NCI-H1105 treated with DMSO at 0.1 percent for 48 hours (cell line): Measurements from ENCODE around the gene KIAA0319L.
A peak's percentile ranks its signal among the peaks of the same experiment; 100 is the strongest.
"Not testable (repeated sequence)": the region's sequence is repeated elsewhere in the genome, so short reads cannot be mapped to it uniquely, and the experiment has no call there.

Source experiments
- DNase-seq: peaks from one replicate; lab custom pipeline; 2025; lab: John Stamatoyannopoulos, UW

Gene KIAA0319L

DNA sequence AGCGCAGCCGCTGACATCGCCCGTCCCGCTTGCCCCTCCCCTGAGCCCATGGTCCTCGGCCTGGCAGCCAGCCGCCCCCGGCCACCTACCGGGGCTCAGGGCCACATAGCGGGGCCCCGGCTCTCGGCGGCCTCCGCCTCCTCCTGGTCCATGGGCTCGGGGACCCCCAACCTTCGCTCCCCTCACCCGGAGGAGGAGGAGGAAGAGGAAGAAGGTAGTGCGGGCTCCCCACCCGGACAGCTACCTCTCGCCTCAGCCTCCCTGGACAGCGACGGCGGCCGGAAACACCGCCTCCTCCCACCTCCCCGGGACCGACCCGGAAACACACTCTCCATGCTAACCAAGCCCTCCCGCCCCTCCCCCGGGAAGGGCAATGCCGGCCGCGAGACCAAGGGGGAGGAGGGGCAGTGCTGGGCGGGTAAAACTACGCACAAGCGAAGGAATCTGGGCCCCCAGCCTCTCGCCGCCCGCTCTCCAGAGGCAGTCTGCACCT is at the start of gene KIAA0319L:
Gene KIAA0319L (minus strand): TSS at position 286 of the 493 bp plus-strand sequence. CDS start 2,912 bp downstream, outside the sequence.
- DNase-seq, result peak; percentile 83

GRCh38 chr1:35605867-35606182 is 48.6 kb upstream of the KIAA0319L start:
- DNase-seq, result no peak

DNA sequence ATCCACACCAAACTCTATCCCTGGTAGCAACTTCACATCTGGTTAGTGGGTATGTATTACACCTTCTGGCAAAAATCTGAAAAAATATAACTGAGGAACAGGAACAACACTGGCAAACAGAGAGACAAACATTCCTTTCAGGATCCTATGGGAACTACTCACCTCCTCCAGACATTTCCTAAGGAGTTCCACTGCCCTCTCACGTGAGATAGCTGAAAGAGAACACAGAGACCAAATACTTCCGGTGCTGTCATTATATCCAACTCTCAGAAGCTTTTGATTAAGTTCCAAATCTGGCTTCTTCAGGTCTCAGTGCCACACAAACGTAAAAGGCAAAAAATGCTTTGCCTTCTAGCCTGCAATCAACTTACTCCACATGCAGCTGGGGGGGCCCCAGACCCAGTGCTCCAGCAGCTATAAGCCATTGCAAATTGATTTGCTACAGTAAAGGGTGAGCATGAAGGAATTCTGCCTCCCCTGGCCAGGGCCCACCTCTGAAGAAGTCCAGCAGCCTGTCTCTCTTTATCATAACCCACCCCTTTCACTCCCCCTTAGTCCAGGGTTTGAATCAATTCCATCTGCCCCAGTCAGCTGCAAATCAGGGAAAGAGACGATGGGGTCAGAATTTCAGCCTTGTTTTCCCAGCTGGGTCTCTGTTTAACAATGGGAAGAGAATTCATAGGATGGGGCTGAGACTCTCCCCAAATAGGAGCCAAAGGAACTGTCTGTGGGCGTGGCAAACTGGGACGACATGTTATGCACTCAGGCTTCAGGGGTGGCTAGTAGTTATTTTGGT is 48.1 kb upstream of the KIAA0319L start:
- no peak for DNase-seq

- no peak for DNase-seq
Observed at GRCh38 chr1:35603941-35604340, 46.7 kb upstream of the KIAA0319L start.

- DNase-seq, result no peak
Observed at GRCh38 chr1:35603468-35603867, 46.3 kb upstream of the KIAA0319L start.

GRCh38 chr1:35600593-35600992 is 43.4 kb upstream of the KIAA0319L start:
- no peak for DNase-seq

- DNase-seq, result no peak
Observed at GRCh38 chr1:35599411-35599810, 42.2 kb upstream of the KIAA0319L start.

- no peak for DNase-seq
Observed at GRCh38 chr1:35598895-35599294, 41.7 kb upstream of the KIAA0319L start.

DNA sequence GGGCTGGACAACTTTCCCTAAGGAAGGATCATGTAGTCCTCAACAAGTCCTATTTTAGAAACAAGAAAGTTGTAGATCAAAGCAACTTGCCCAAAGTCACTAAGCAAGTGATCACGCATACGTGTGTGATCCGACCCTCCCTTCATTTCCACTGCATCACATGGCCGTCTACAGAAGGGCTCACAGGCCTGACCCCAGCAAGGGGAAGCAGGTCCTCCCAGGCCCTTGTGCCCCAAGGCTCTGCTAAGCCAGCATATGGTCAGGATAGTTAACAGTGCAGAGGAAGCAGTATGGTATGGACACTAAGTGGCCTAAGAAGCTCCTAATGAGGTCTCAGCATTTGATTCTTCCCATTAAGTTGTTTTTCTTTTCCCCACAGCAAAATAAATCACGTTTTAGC is 40.7 kb upstream of the KIAA0319L start:
- DNase-seq, result no peak

DNA sequence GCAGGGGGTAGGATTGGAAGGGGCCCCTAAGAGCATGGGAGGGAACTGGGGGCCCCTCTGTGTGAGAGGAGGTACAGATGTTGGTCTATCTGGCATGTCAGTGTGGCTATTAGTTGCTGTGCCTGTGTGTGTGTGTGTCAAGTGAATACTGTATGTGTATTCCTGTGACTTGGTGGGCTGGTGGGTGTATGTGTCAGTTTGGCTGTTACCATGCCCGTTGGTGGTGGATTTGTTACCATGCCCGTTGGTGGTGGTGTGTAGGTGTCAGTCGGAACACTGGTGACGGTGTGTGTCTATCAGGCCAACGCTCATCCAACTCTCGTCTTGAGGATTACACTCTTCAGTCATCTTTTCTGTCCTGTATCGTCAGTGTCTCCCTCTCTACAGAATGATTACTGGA is 38.5 kb upstream of the KIAA0319L start:
- DNase-seq, result no peak

- no peak for DNase-seq
Observed at GRCh38 chr1:35594005-35594760, 37.0 kb upstream of the KIAA0319L start.

DNA sequence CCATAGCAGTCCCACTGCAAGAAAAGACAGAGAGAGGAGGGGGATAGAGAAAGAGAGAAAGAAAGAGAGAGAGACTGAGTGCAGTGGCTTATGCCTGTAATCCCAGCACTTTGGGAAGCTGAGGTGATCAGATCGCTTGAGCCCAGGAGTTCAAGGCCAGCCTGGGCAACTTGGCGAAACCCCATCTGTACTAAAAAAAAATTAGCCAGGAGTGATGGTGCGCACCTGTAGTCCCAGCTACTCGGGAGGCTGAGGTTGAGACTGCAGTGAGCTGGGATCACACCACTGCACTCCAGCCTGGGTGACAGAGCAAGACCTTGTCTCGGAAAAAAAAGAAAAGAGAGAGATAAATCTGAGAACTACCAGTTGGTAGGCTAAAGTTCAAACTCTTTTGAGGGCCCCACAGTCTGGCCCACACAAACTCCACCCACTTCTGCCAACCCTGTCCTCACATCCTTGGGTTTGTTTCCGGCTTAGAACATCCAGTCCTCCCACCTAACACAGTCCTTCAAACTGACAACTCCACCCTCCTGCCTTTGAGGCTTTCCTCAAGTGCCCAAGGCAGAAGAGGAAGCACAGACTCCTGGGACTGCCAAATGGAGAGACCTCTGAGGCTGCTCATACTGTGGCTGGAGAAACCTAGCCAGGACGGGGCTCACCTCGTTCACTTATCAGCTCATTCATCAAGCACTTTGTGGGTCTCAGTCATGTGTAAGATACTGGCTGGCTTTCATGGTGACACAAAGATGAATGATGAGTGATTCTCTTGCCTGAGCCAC is 36.0 kb upstream of the KIAA0319L start:
- no peak for DNase-seq

DNA sequence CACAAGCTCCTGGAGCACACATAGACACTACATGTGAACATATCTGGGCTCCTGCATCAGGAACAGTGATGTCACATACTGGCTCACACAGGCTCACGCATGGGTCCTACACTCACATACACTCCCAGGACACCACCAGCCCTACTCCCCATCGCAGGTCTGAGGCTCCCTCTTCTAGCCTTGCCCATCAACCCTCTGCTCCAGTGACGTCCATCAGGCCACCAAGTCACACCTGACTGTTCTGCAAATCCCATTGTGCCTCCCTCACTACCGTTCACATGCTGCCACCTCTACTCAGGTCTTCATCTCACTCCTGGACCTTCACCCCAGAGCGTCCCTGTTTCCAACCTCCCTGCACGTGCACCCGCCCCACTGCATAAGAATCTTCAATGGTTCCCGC is 34.0 kb upstream of the KIAA0319L start:
- no peak for DNase-seq

DNA sequence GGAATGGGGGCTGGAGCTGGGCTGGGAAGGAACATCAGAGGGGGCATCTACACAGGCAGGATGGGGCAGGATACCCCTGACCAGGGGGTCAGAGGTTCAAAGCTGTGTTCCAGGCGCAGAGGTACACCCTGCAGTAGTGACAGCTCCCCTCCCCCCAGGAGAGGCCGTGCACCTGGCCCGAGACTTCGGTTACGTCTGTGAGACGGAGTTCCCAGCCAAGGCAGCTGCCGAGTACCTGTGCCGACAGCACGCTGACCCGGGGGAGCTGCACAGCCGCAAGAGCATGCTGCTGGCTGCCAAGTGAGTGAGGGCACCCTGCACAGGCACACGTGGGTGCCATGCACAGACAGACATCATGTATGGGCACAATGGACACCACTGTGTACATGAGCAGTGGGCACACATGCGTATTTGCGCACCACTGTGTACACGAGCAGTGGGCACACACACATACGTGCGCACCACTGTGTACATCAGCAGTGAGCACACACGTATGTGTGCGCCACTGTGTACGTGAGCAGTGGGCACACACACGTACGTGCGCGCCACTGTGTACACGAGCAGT is 33.4 kb upstream of the KIAA0319L start:
- DNase-seq, result no peak

DNA sequence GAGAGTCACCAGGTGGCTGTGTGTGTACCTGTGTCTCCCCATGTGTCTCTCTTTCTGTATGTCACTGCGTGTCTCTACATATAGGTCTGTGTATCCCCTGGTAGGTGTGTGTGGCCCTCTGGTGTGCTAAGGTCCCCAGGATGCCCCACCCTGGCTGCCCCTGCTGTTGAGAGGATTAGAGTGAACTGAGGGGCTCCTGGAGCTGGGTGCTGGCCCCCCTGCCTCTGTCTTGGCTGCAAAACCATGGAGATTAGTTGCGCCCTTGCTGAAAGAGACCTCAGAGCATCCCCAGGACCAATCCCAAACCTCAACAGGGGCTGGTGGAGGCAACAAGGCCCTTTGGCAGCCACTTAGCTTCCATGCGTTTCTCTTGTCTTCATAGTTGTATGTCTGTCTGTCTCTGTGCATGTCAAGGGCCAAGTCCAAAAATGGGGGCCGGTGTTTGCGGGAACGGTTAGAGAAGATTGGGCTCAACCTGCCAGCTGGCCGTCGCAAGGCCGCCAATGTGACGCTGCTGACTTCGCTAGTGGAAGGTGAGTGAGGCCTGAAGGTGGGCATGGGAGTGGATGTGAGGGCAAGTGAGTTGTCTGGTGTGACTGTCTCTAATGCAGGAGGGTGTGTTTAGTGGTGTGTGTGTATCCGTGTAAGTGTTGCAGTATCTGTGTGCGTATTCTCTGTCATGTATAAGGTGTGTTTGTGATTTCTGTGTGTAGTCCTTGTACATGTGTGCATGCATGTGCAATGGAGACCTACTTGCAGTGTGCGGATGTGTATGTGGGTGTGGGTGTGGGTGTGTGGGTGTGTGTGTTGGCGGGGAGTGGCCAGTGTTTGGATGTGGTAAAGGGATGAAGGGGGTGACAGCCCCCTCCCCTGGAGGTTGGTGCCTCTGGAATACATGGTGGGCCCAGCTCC is 32.6 kb upstream of the KIAA0319L start:
- no peak for DNase-seq

GRCh38 chr1:35588197-35588910 is 31.2 kb upstream of the KIAA0319L start:
- DNase-seq, result no peak

DNA sequence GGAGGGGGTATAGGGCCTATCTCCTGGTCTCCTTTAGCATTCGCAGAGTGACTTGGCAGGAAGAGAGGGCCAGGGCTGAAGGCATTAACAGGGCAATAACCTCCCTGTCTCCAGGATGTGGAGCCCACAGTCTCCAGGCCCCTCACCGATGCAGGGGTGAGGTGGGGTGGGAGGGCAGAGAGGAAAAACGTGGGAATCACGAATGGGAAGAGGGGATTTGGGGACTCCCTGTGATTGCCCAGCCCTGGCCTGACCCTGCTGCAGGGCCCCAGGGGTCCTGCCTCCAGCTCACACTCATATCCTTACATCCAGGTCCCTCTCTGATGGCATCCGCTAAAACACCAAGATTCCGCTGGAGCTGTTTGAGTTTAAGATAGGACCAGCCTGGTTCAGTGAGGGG is 30.5 kb upstream of the KIAA0319L start:
- no peak for DNase-seq

- DNase-seq, result no peak
Observed at GRCh38 chr1:35586808-35587207, 29.6 kb upstream of the KIAA0319L start.

GRCh38 chr1:35585805-35586204 is 28.6 kb upstream of the KIAA0319L start:
- DNase-seq, result not testable (repeated sequence)

GRCh38 chr1:35585281-35585680 is 28.1 kb upstream of the KIAA0319L start:
- no peak for DNase-seq
